ENCODE results near the gene DGCR6L.

DNA sequence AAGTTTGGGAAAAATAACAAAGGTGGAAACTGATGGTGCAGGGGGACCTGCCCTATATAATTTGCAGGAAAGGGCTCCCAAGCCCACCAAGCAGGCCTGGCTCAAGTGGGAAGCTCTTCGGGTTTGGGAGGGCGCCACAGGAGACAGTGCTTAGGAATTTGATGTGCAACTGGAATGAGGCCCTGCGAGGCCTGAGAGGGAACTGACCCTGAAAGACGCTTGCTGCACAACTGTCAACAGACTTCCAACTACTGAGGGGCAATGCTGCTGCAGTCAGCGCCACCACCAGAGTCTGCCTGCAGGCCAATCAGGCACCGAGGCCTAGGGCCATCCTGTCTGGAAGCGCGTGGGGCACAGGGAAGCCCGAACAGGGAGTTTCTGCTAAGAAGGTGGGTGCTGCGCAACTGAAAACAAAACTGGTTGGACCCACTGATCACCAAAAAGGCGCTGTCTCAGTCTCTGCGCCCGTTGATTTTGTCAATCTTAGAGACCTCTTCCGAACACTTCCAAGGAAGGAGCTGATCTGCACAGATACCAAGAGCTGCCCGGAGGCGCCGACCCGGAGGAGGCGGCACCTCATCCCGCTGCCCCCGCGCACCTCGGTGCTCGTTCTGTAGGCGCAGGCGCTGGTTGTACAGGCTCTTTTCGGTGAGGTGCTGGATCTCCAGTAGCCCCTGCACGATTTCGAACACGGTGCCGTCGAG, 667 bp downstream of the DGCR6L start:
- TF ChIP-seq CEBPB (IDR thresholded peaks at IDR 0.05; ENCODE audit: low read depth, low read length) (no peak), RCOR1 (IDR thresholded peaks at IDR 0.05; ENCODE audit: insufficient replicate concordance, low read length) (no peak), POLR2A (IDR thresholded peaks at IDR 0.05; ENCODE audit: low read depth, low read length) (no peak), MAFK (IDR thresholded peaks at IDR 0.05; ENCODE audit: low read depth, low read length) (no peak), NFE2L2 (IDR thresholded peaks at IDR 0.05; ENCODE audit: low read depth, low read length) (no peak), RFX5 (IDR thresholded peaks at IDR 0.05; ENCODE audit: low read depth, low read length) (no peak), RAD21 (IDR thresholded peaks at IDR 0.05; ENCODE audit: low read length) (no peak), MXI1 (IDR thresholded peaks at IDR 0.05; ENCODE audit: borderline replicate concordance, low read depth, low read length) (no peak), MAZ (IDR thresholded peaks at IDR 0.05; ENCODE audit: borderline replicate concordance, low read depth, low read length) (no peak), CHD1 (IDR thresholded peaks at IDR 0.05; ENCODE audit: low read depth, low read length) (no peak), BHLHE40 (IDR thresholded peaks at IDR 0.05; ENCODE audit: low read depth, low read length) (no peak)
- TF ChIP-seq, protein P1, sequence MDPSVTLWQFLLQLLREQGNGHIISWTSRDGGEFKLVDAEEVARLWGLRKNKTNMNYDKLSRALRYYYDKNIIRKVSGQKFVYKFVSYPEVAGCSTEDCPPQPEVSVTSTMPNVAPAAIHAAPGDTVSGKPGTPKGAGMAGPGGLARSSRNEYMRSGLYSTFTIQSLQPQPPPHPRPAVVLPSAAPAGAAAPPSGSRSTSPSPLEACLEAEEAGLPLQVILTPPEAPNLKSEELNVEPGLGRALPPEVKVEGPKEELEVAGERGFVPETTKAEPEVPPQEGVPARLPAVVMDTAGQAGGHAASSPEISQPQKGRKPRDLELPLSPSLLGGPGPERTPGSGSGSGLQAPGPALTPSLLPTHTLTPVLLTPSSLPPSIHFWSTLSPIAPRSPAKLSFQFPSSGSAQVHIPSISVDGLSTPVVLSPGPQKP (IDR thresholded peaks at IDR 0.05; ENCODE audit: borderline replicate concordance, low read depth, low read length), result no peak
- TF ChIP-seq, protein P2, sequence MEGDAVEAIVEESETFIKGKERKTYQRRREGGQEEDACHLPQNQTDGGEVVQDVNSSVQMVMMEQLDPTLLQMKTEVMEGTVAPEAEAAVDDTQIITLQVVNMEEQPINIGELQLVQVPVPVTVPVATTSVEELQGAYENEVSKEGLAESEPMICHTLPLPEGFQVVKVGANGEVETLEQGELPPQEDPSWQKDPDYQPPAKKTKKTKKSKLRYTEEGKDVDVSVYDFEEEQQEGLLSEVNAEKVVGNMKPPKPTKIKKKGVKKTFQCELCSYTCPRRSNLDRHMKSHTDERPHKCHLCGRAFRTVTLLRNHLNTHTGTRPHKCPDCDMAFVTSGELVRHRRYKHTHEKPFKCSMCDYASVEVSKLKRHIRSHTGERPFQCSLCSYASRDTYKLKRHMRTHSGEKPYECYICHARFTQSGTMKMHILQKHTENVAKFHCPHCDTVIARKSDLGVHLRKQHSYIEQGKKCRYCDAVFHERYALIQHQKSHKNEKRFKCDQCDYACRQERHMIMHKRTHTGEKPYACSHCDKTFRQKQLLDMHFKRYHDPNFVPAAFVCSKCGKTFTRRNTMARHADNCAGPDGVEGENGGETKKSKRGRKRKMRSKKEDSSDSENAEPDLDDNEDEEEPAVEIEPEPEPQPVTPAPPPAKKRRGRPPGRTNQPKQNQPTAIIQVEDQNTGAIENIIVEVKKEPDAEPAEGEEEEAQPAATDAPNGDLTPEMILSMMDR (conservative IDR thresholded peaks at IDR 0.05; ENCODE audit: low read depth, low read length), result no peak
- TF ChIP-seq, protein P3, sequence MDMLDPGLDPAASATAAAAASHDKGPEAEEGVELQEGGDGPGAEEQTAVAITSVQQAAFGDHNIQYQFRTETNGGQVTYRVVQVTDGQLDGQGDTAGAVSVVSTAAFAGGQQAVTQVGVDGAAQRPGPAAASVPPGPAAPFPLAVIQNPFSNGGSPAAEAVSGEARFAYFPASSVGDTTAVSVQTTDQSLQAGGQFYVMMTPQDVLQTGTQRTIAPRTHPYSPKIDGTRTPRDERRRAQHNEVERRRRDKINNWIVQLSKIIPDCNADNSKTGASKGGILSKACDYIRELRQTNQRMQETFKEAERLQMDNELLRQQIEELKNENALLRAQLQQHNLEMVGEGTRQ (IDR thresholded peaks at IDR 0.05; ENCODE audit: low read depth, low read length), result no peak
